SU-DHL-6 (cell line): ENCODE measurements around the gene FBXO24.
A peak's percentile ranks its signal among the peaks of the same experiment; 100 is the strongest.

Experiments used
- H2AFZ ChIP-seq: fragments of 200-600 bp; sonication (generic); 2 replicates; pipeline ENCODE4 v1.6.1; 2014; ENCODE audit warnings: low read depth, mild to moderate bottlenecking, moderate library complexity, mixed read lengths, antibody characterized with exemption, low read length; ENCODE audit not compliant: severe bottlenecking
- H3F3A ChIP-seq: fragments of 200-600 bp; shearing (Covaris generic); 2 replicates; pipeline ENCODE4 v1.6.0; 2016; ENCODE audit warnings: antibody characterized with exemption, mild to moderate bottlenecking; ENCODE audit not compliant: insufficient read depth
- H3K27ac ChIP-seq: fragments of 200-600 bp; sonication (generic); 2 replicates; pipeline ENCODE4 v1.5.1; 2016; ENCODE audit warnings: low read depth, mild to moderate bottlenecking, low read length, moderate library complexity, mixed read lengths
- H3K27me3 ChIP-seq: fragments of 200-600 bp; sonication (generic), shearing (Covaris generic); 2 replicates; pipeline ENCODE4 v1.6.0; 2014; ENCODE audit warnings: mild to moderate bottlenecking, low read length
- H3K36me3 ChIP-seq: fragments of 200-600 bp; sonication (generic); 2 replicates; pipeline ENCODE4 v1.6.1; 2014; ENCODE audit warnings: mild to moderate bottlenecking, low read length, mixed read lengths
- H3K4me2 ChIP-seq: fragments of 300-600, 200-600 bp; shearing (Covaris generic), sonication (generic); 2 replicates; pipeline ENCODE4 v1.6.0; 2014; ENCODE audit warnings: low read length, low read depth, mild to moderate bottlenecking; ENCODE audit not compliant: poor library complexity, severe bottlenecking
- H3K4me3 ChIP-seq: fragments of 200-600 bp; sonication (generic); 2 replicates; pipeline ENCODE4 v1.5.1; 2014; ENCODE audit warnings: antibody characterized with exemption, low read length, mild to moderate bottlenecking, mixed read lengths; ENCODE audit not compliant: insufficient read depth, poor library complexity, severe bottlenecking
- H3K79me2 ChIP-seq: fragments of 200-600 bp; sonication (generic); 2 replicates; pipeline ENCODE4 v1.6.1; 2014; ENCODE audit warnings: mild to moderate bottlenecking, low read length, moderate library complexity; ENCODE audit not compliant: insufficient read depth
- H3K9ac ChIP-seq: fragments of 200-600 bp; sonication (generic); 2 replicates; pipeline ENCODE4 v1.7.0; 2014; ENCODE audit warnings: mild to moderate bottlenecking, low read length
- H3K9me2 ChIP-seq: fragments of 200-600 bp; sonication (generic); replicated peaks from 2 replicates; pipeline ENCODE4 v1.6.1; 2014; ENCODE audit warnings: low read length; ENCODE audit not compliant: insufficient read depth
- H3K9me3 ChIP-seq: fragments of 200-600 bp; sonication (generic); 2 replicates; pipeline ENCODE4 v1.6.1; 2014; ENCODE audit warnings: low read length, mixed read lengths; ENCODE audit not compliant: insufficient read depth
- H4K20me1 ChIP-seq: fragments of 200-600 bp; sonication (generic); 2 replicates; pipeline ENCODE4 v1.6.1; 2014; ENCODE audit warnings: low read depth, mild to moderate bottlenecking, antibody characterized with exemption, low read length, moderate library complexity, mixed read lengths
- EZH2phosphoT487 ChIP-seq: fragments of 200-600 bp; sonication (generic), shearing (Covaris generic); conservative IDR thresholded peaks from 2 replicates; pipeline ENCODE4 v1.6.1; 2018; ENCODE audit warnings: mild to moderate bottlenecking, antibody characterized with exemption, low read length, moderate library complexity, mixed read lengths
- TF ChIP-seq, protein P1 (sequence below): fragments of 200-600 bp; sonication (generic); IDR thresholded peaks from one replicate; pipeline ENCODE4 v1.5.1; 2017; ENCODE audit warnings: antibody characterized with exemption, mild to moderate bottlenecking, low read length, moderate library complexity; ENCODE audit not compliant: insufficient read depth, poor library complexity, severe bottlenecking

Gene FBXO24

DNA sequence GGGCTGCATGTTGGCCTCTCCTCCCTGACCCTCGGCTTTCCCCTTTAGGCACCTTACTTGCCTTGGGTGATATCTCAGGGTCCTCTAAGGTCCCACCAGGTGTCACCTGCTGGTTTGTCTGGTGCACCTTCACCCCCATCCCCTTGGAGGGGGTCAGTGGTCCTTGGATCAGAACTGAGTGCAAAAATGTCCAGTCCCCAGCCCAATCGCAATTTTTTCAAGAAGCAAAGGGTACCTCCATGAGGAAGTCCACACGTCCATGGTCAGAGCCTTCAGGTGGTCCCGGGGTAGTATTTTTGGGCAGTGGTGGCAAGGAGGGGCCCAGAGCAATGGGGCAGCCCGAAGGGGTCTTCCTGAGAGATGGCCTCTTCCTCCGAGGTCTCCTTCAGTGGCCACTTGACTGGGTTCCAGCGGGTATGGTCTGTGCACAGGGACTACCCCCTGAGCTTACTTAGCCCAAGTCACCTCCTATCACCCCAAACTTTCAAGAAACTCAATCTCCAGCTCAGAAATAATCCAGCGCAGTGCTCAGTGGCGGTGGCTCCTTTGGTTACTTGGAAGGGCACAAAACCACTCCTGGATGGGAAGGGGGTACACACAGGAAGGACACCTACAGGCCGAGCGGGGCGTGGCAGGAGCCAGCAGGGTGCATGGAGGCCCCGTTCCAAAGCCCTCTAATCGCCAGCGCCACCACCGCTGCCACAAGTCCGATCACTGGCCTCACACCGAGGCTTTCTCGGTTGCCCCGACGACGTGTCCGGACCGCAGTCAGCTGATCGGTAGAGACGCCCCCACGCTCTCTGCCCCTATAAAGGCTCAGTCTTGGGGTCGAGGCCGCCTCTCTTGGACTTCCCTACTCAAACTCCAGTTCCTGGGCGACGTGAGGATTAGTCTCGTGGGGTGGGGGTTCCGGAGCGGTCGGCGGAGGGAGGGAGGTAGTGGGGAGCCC is 17.0 kb upstream of the FBXO24 start:
- H3K79me2 ChIP-seq = no peaks in the 10 kb centered on the region
- H4K20me1 ChIP-seq = no peaks in the 10 kb centered on the region
- no peaks in the 10 kb centered on the region for H3K27me3 ChIP-seq
- no peaks in the 10 kb centered on the region for H3K36me3 ChIP-seq
- no peaks in the 10 kb centered on the region for H3F3A ChIP-seq
- H3K4me2 ChIP-seq = no peak overlapping the region
- no peak overlapping the region for H3K9ac ChIP-seq
- no peak overlapping the region for H3K27ac ChIP-seq
- TF ChIP-seq EZH2phosphoT487 = no peak
- TF ChIP-seq, protein P1, sequence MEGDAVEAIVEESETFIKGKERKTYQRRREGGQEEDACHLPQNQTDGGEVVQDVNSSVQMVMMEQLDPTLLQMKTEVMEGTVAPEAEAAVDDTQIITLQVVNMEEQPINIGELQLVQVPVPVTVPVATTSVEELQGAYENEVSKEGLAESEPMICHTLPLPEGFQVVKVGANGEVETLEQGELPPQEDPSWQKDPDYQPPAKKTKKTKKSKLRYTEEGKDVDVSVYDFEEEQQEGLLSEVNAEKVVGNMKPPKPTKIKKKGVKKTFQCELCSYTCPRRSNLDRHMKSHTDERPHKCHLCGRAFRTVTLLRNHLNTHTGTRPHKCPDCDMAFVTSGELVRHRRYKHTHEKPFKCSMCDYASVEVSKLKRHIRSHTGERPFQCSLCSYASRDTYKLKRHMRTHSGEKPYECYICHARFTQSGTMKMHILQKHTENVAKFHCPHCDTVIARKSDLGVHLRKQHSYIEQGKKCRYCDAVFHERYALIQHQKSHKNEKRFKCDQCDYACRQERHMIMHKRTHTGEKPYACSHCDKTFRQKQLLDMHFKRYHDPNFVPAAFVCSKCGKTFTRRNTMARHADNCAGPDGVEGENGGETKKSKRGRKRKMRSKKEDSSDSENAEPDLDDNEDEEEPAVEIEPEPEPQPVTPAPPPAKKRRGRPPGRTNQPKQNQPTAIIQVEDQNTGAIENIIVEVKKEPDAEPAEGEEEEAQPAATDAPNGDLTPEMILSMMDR = peak; percentile 49
- no peaks in the 10 kb centered on the region for H3K9me2 ChIP-seq
- no peaks in the 10 kb centered on the region for H3K9me3 ChIP-seq
- no peak overlapping the region for H3K4me3 ChIP-seq
- no peak overlapping the region for H2AFZ ChIP-seq

DNA sequence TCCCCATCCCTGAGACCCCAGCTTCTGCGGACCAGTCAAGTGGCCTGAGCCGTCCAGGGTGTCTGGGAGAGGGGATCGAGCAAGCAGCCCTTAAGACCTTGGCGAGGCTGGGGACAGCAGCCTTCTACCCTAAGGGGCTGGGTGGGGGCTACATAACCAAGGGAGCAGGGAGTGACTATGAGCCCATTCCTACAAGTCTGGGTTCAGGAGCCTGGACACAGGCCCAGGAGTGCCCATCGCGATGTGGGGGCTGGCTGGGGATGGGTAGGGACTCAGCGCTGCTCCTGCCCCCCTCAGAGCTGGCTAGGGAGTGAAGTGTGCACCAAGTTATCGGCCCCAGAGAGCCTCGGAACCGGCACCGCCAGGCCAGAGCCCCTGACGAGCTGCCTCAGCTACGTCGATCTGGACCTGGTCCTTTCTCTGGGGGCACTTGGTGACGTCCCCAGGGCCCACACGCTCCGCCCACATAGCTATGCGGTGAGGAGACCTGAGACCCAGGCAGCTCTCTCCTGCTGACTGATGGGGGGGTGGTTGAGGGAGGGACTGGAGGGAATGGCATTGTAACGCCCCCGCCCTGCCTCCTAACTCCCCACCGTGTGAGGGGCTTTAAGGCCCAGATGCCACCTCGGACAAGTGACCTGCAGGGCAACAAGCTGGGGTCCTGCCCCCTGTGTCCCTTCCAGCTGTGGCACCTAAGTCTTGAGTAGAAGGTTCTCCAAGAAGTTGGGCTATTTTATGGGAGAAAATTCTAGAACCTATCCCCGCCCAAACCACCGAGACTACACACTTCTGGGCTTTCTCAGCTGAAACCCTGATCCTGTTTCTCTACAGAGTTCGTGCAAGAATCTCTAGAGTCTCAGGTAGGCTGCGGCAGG is 14.9 kb upstream of the FBXO24 start:
- H3K4me2 ChIP-seq = no peak overlapping the region
- no peaks in the 10 kb centered on the region for H4K20me1 ChIP-seq
- no peaks in the 10 kb centered on the region for H3F3A ChIP-seq
- H3K36me3 ChIP-seq = no peaks in the 10 kb centered on the region
- no peak for TF ChIP-seq EZH2phosphoT487
- TF ChIP-seq, protein P1 = no peak
- H3K9me2 ChIP-seq = no peaks in the 10 kb centered on the region
- H2AFZ ChIP-seq = no peak overlapping the region
- no peak overlapping the region for H3K4me3 ChIP-seq
- no peak overlapping the region for H3K27ac ChIP-seq
- H3K9me3 ChIP-seq = no peaks in the 10 kb centered on the region
- H3K9ac ChIP-seq = no peak overlapping the region
- no peaks in the 10 kb centered on the region for H3K79me2 ChIP-seq
- H3K27me3 ChIP-seq = no peaks in the 10 kb centered on the region

DNA sequence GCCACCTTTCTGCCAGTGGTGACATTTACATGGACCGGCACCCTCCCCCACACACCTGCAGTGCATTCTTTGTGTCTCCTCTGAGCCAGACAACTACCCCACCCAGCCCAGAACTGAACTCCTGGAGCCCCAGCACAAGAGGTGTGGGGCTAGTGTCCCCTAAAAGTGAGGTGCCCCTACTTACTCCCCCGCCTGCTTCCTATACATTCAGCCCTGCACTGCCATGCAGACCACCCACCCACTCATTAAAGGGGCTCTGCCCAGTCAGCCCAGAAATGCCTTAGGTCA is 14.4 kb upstream of the FBXO24 start:
- H4K20me1 ChIP-seq = no peaks in the 10 kb centered on the region
- no peak overlapping the region for H2AFZ ChIP-seq
- no peak overlapping the region for H3K9ac ChIP-seq

More for the DNA sequence above, 14.4 kb upstream of the FBXO24 start:
- Histone ChIP-seq H3K79me2 (no peaks in the 10 kb centered on the region), H3K27me3 (no peaks in the 10 kb centered on the region), H3K9me3 (no peaks in the 10 kb centered on the region), H3K36me3 (no peaks in the 10 kb centered on the region), H3K4me2 (no peak overlapping the region), H3K4me3 (no peak overlapping the region), H3K27ac (no peak overlapping the region), H3K9me2 (no peaks in the 10 kb centered on the region), H3F3A (no peaks in the 10 kb centered on the region)
- TF ChIP-seq, protein P1 = no peak
- TF ChIP-seq EZH2phosphoT487 = no peak
